ENCODE measurements around the gene MRPL27.

Gene MRPL27

GRCh38 chr17:50355336-50355700 is 17.7 kb downstream of the MRPL27 start:
- Histone ChIP-seq H3K4me1 (ENCODE audit: control insufficient read depth, insufficient read depth, low read length) (no peaks in the 10 kb centered on the region), H3K27me3 (ENCODE audit: control insufficient read depth, insufficient read depth, low read length) (no peaks in the 10 kb centered on the region), H3K36me3 (ENCODE audit: control insufficient read depth, insufficient read depth, low read length) (peaks cover 20% of the 10 kb centered on the region), H3K9ac (ENCODE audit: low read length) (no peak overlapping the region), H3K4me3 (ENCODE audit: low read length) (no peak overlapping the region), H3K9me3 (ENCODE audit: control insufficient read depth, low read length) (no peaks in the 10 kb centered on the region)

- no peak overlapping the region for H3K4me3 ChIP-seq (ENCODE audit: low read length)
- no peaks in the 10 kb centered on the region for H3K27me3 ChIP-seq (ENCODE audit: control insufficient read depth, insufficient read depth, low read length)
- H3K9ac ChIP-seq (ENCODE audit: low read length), result no peak overlapping the region
- H3K36me3 ChIP-seq (ENCODE audit: control insufficient read depth, insufficient read depth, low read length), result peaks cover 20% of the 10 kb centered on the region
- H3K4me1 ChIP-seq (ENCODE audit: control insufficient read depth, insufficient read depth, low read length), result no peaks in the 10 kb centered on the region
- no peaks in the 10 kb centered on the region for H3K9me3 ChIP-seq (ENCODE audit: control insufficient read depth, low read length)
These were observed 18.2 kb downstream of the MRPL27 start for GRCh38 chr17:50354776-50355175.

GRCh38 chr17:50354198-50354597 is 18.8 kb downstream of the MRPL27 start:
- Histone ChIP-seq H3K4me3 (ENCODE audit: low read length) (no peak overlapping the region), H3K36me3 (ENCODE audit: control insufficient read depth, insufficient read depth, low read length) (peaks cover 20% of the 10 kb centered on the region), H3K9ac (ENCODE audit: low read length) (no peak overlapping the region), H3K27me3 (ENCODE audit: control insufficient read depth, insufficient read depth, low read length) (no peaks in the 10 kb centered on the region), H3K4me1 (ENCODE audit: control insufficient read depth, insufficient read depth, low read length) (peaks cover under 1% of the 10 kb centered on the region), H3K9me3 (ENCODE audit: control insufficient read depth, low read length) (no peaks in the 10 kb centered on the region)

GRCh38 chr17:50353600-50354195 is 19.3 kb downstream of the MRPL27 start:
- Histone ChIP-seq H3K4me1 (ENCODE audit: control insufficient read depth, insufficient read depth, low read length) (peaks cover 5% of the 10 kb centered on the region), H3K9me3 (ENCODE audit: control insufficient read depth, low read length) (no peaks in the 10 kb centered on the region), H3K27me3 (ENCODE audit: control insufficient read depth, insufficient read depth, low read length) (no peaks in the 10 kb centered on the region), H3K36me3 (ENCODE audit: control insufficient read depth, insufficient read depth, low read length) (peaks cover 20% of the 10 kb centered on the region), H3K4me3 (ENCODE audit: low read length) (no peak overlapping the region), H3K9ac (ENCODE audit: low read length) (no peak overlapping the region)

- no peak overlapping the region for H3K9ac ChIP-seq (ENCODE audit: low read length)
- H3K9me3 ChIP-seq (ENCODE audit: control insufficient read depth, low read length), result no peaks in the 10 kb centered on the region
- H3K36me3 ChIP-seq (ENCODE audit: control insufficient read depth, insufficient read depth, low read length), result peaks cover 19% of the 10 kb centered on the region
- no peaks in the 10 kb centered on the region for H3K27me3 ChIP-seq (ENCODE audit: control insufficient read depth, insufficient read depth, low read length)
- H3K4me1 ChIP-seq (ENCODE audit: control insufficient read depth, insufficient read depth, low read length), result peaks cover 13% of the 10 kb centered on the region
- no peak overlapping the region for H3K4me3 ChIP-seq (ENCODE audit: low read length)
These were observed 20.0 kb downstream of the MRPL27 start for GRCh38 chr17:50352693-50353599.

GRCh38 chr17:50352072-50352692 is 20.8 kb downstream of the MRPL27 start:
- Histone ChIP-seq H3K27me3 (ENCODE audit: control insufficient read depth, insufficient read depth, low read length) (no peaks in the 10 kb centered on the region), H3K4me1 (ENCODE audit: control insufficient read depth, insufficient read depth, low read length) (peaks cover 20% of the 10 kb centered on the region), H3K9me3 (ENCODE audit: control insufficient read depth, low read length) (no peaks in the 10 kb centered on the region), H3K9ac (ENCODE audit: low read length) (no peak overlapping the region), H3K4me3 (ENCODE audit: low read length) (no peak overlapping the region), H3K36me3 (ENCODE audit: control insufficient read depth, insufficient read depth, low read length) (peaks cover 16% of the 10 kb centered on the region)

GRCh38 chr17:50350733-50351132 is 22.3 kb downstream of the MRPL27 start:
- H3K4me1 ChIP-seq (ENCODE audit: control insufficient read depth, insufficient read depth, low read length), result peaks cover 26% of the 10 kb centered on the region

GRCh38 chr17:50349243-50349600 is 23.8 kb downstream of the MRPL27 start:
- Histone ChIP-seq H3K4me3 (ENCODE audit: low read length) (no peak overlapping the region), H3K27me3 (ENCODE audit: control insufficient read depth, insufficient read depth, low read length) (no peaks in the 10 kb centered on the region), H3K4me1 (ENCODE audit: control insufficient read depth, insufficient read depth, low read length) (peaks cover 33% of the 10 kb centered on the region), H3K36me3 (ENCODE audit: control insufficient read depth, insufficient read depth, low read length) (no peaks in the 10 kb centered on the region), H3K9me3 (ENCODE audit: control insufficient read depth, low read length) (no peaks in the 10 kb centered on the region), H3K9ac (ENCODE audit: low read length) (no peak overlapping the region)

More at GRCh38 chr17:50350733-50351132, 22.3 kb downstream of the MRPL27 start:
- Histone ChIP-seq H3K27me3 (ENCODE audit: control insufficient read depth, insufficient read depth, low read length) (no peaks in the 10 kb centered on the region), H3K36me3 (ENCODE audit: control insufficient read depth, insufficient read depth, low read length) (peaks cover 3% of the 10 kb centered on the region), H3K9ac (ENCODE audit: low read length) (no peak overlapping the region), H3K9me3 (ENCODE audit: control insufficient read depth, low read length) (no peaks in the 10 kb centered on the region), H3K4me3 (ENCODE audit: low read length) (no peak overlapping the region)

- Histone ChIP-seq H3K27me3 (ENCODE audit: control insufficient read depth, insufficient read depth, low read length) (no peaks in the 10 kb centered on the region), H3K4me3 (ENCODE audit: low read length) (no peak overlapping the region), H3K9ac (ENCODE audit: low read length) (no peak overlapping the region), H3K36me3 (ENCODE audit: control insufficient read depth, insufficient read depth, low read length) (no peaks in the 10 kb centered on the region), H3K9me3 (ENCODE audit: control insufficient read depth, low read length) (no peaks in the 10 kb centered on the region), H3K4me1 (ENCODE audit: control insufficient read depth, insufficient read depth, low read length) (peaks cover 33% of the 10 kb centered on the region)
These were observed 24.3 kb downstream of the MRPL27 start for GRCh38 chr17:50348522-50349242.

GRCh38 chr17:50347894-50348291 is 25.1 kb downstream of the MRPL27 start:
- H3K36me3 ChIP-seq (ENCODE audit: control insufficient read depth, insufficient read depth, low read length), result no peaks in the 10 kb centered on the region
- H3K9me3 ChIP-seq (ENCODE audit: control insufficient read depth, low read length), result no peaks in the 10 kb centered on the region
- peaks cover 33% of the 10 kb centered on the region for H3K4me1 ChIP-seq (ENCODE audit: control insufficient read depth, insufficient read depth, low read length)
- no peaks in the 10 kb centered on the region for H3K27me3 ChIP-seq (ENCODE audit: control insufficient read depth, insufficient read depth, low read length)
- H3K9ac ChIP-seq (ENCODE audit: low read length), result no peak overlapping the region
- H3K4me3 ChIP-seq (ENCODE audit: low read length), result no peak overlapping the region

GRCh38 chr17:50347117-50347893 is 25.7 kb downstream of the MRPL27 start:
- Histone ChIP-seq H3K27me3 (ENCODE audit: control insufficient read depth, insufficient read depth, low read length) (no peaks in the 10 kb centered on the region), H3K9me3 (ENCODE audit: control insufficient read depth, low read length) (no peaks in the 10 kb centered on the region), H3K4me3 (ENCODE audit: low read length) (peak overlapping the region; percentile 66), H3K36me3 (ENCODE audit: control insufficient read depth, insufficient read depth, low read length) (no peaks in the 10 kb centered on the region), H3K9ac (ENCODE audit: low read length) (peak overlapping the region; percentile 81), H3K4me1 (ENCODE audit: control insufficient read depth, insufficient read depth, low read length) (peaks cover 33% of the 10 kb centered on the region)

Measured in mucosa of stomach (tissue), 1 donor.